Dermis lymphatic vessel endothelial cell (primary cell): ENCODE measurements around the gene PSMD4. TPM values are rescaled to one million over a fixed set of nuclear protein-coding genes. Genes with fewer than 3 reads are reported as not detected.

Experiments used
- total RNA-seq: library from RNA; depleted of rRNA; stranded (reverse); fragments of >200 nt; gene quantifications from 2 replicates; pipeline ENCODE4 v1.2.1, GENCODE V29; 2014

Gene PSMD4
- 197 and 219 TPM in 2 replicates for total RNA-seq

GRCh38 chr1:151254217-151255213 is at the start of gene PSMD4:
PSMD4 (plus strand) TSS chr1:151254734; CDS start chr1:151254783, 49 bp downstream.

GRCh38 chr1:151281969-151282882 is 27.7 kb downstream of the PSMD4 start, which contains the start of gene ZNF687:
ZNF687 (plus strand) TSS chr1:151282299; CDS start chr1:151286292, 3,993 bp downstream.

Other genes with a start within 250 kb of the PSMD4 start
- 10.6 and 10.7 TPM in 2 replicates for gene MINDY1, start 247.8 kb upstream of the PSMD4 start, total RNA-seq
- gene PRUNE1, start 246.3 kb upstream of the PSMD4 start, total RNA-seq, result 5.6 and 6.3 TPM in 2 replicates
- under 0.01 and 0.09 TPM in 2 replicates for gene BNIPL, start 218.1 kb upstream of the PSMD4 start, total RNA-seq
- 1.1 and 1.6 TPM in 2 replicates for gene C1orf56, start 207.0 kb upstream of the PSMD4 start, total RNA-seq
- 43.7 and 60.1 TPM in 2 replicates for gene CDC42SE1, start 195.1 kb upstream of the PSMD4 start, total RNA-seq
- gene MLLT11, start 194.3 kb upstream of the PSMD4 start, total RNA-seq, result 0.43 and 0.52 TPM in 2 replicates
- gene GABPB2, start 184.0 kb upstream of the PSMD4 start, total RNA-seq, result 5.6 and 10.0 TPM in 2 replicates
- 2.2 and 4.2 TPM in 2 replicates for gene SEMA6C, start 108.1 kb upstream of the PSMD4 start, total RNA-seq
- gene TNFAIP8L2, start 98.1 kb upstream of the PSMD4 start, total RNA-seq, result 0.11 TPM in 1 of 2 replicates, not detected in the other
- gene LYSMD1, start 88.8 kb upstream of the PSMD4 start, total RNA-seq, result 4.6 and 4.8 TPM in 2 replicates
- gene SCNM1, start 88.6 kb upstream of the PSMD4 start, total RNA-seq, result 15.5 and 18.8 TPM in 2 replicates
- 0.26 TPM in 1 of 2 replicates, not detected in the other for gene TMOD4, start 78.8 kb upstream of the PSMD4 start, total RNA-seq
- 38.9 and 49.2 TPM in 2 replicates for gene VPS72, start 64.5 kb upstream of the PSMD4 start, total RNA-seq
- 40.1 and 41.8 TPM in 2 replicates for gene PIP5K1A, start 56.2 kb upstream of the PSMD4 start, total RNA-seq
- gene ZNF687, start 27.6 kb downstream of the PSMD4 start, total RNA-seq, result 7.1 and 10.3 TPM in 2 replicates
- 27.6 and 30.1 TPM in 2 replicates for gene PI4KB, start 72.7 kb downstream of the PSMD4 start, total RNA-seq
- gene RFX5, start 92.5 kb downstream of the PSMD4 start, total RNA-seq, result 46.7 and 52.3 TPM in 2 replicates
- gene SELENBP1, start 118.0 kb downstream of the PSMD4 start, total RNA-seq, result 0.43 TPM in 1 of 2 replicates, not detected in the other
- 426 and 457 TPM in 2 replicates for gene PSMB4, start 144.8 kb downstream of the PSMD4 start, total RNA-seq
- 13.4 and 15.0 TPM in 2 replicates for gene POGZ, start 204.8 kb downstream of the PSMD4 start, total RNA-seq